Right lobe of liver (tissue), 6 donors: ENCODE results near the gene EIF3J. TPM values are rescaled to one million over a fixed set of nuclear protein-coding genes. Genes with fewer than 3 reads are reported as not detected.
"Not testable (repeated sequence)": the region's sequence is repeated elsewhere in the genome, so short reads cannot be mapped to it uniquely, and the experiment has no call there.

Experiments
- ATAC-seq, 4 donors: fragments of 200-7000 bp; cut with Tn5 transposase; one replicate each; pipeline ENCODE4 v1.9.1; 2020; ENCODE audit warnings: mild to moderate bottlenecking in 4 of 4, moderate library complexity in 4 of 4
- DNase-seq, 3 donors: peaks; one replicate each; pipeline ENCODE4 v3.0.0-alpha.2; 2020
- H3K27ac ChIP-seq, 3 donors: fragments of 200-600 bp; one replicate each; pipeline ENCODE4 v1.8.0; 2022
- H3K27me3 ChIP-seq, 2 donors: fragments of 200-600 bp; one replicate each; pipeline ENCODE4 v1.8.0; 2022
- H3K36me3 ChIP-seq, 4 donors: fragments of 200-600 bp; sonication (generic) in 1 of 4; one replicate each; pipeline versions ENCODE4 v1.5.1 to v1.8.0; 2017 to 2022; ENCODE audit warnings: control low read depth in 1 of 4
- H3K4me1 ChIP-seq, 4 donors: fragments of 200-600 bp; sonication (generic) in 1 of 4; one replicate each; pipeline versions ENCODE4 v1.5.1 to v1.8.0; 2017 to 2022; ENCODE audit warnings: control low read depth in 1 of 4
- H3K4me3 ChIP-seq, 3 donors: fragments of 200-600 bp; one replicate each; pipeline ENCODE4 v1.8.0; 2022
- H3K9me3 ChIP-seq, 4 donors: fragments of 200-600 bp; sonication (generic) in 1 of 4; one replicate each; pipeline versions ENCODE4 v1.5.1 to v1.8.0; 2017 to 2022; ENCODE audit warnings: control low read depth in 1 of 4
- CTCF ChIP-seq, 4 donors: fragments of 200-600 bp in 3 of 4; fragments of 450-650 bp in 1 of 4; IDR thresholded peaks; one replicate each; pipeline versions ENCODE4 v1.5.1 to v1.8.0; 2016 to 2022; ENCODE audit warnings: antibody characterized with exemption in 4 of 4, mild to moderate bottlenecking in 2 of 4
- POLR2A ChIP-seq: fragments of 450-650 bp; IDR thresholded peaks from one replicate; pipeline ENCODE4 v1.6.1; 2017; ENCODE audit warnings: antibody characterized with exemption, mild to moderate bottlenecking
- WGBS: methylation state at CpG from one replicate; pipeline ENCODE4 v1.1.6; 2018; ENCODE audit warnings: low coverage, low lambda C conversion rate; ENCODE audit not compliant: insufficient coverage; ENCODE audit errors: missing lambda C conversion rate; 5-methylcytosine and 5-hydroxymethylcytosine counted together
- intact Hi-C, 2 donors: fragments of 100-400 bp; cut with DNase I; formaldehyde crosslinking; loops; one replicate each; pipeline versions ENCODE4 v1.11.2 to v1.14.1; 2022
- total RNA-seq, 6 experiments: library from RNA; depleted of rRNA in 2 of 6; stranded (reverse); fragments of >200 nt in 2 of 6; fragmentation: NEBNext Ultra II Directional in 3 of 6; extraction: Animal tissue kit (Norgen Biotek cat#: 25700) in 3 of 6; gene quantifications; one replicate each; pipeline versions ENCODE4 v1.1.0 to v1.2.4, GENCODE V29; 2016 to 2023
- donor health status: DM: no; HTN: yes; CAD: no.
- donor health status: DM: no; HTN: no; CAD: no.
- donor health status: DM: no; HTN: no; CAD: no.
- donor health status: DM: no; HTN: yes; CAD: no.
- donor health status: DM: no; HTN: yes; CAD: no.

Gene EIF3J
- total RNA-seq, 6 experiments from 2014 or later = 30.1 to 59.8 (median 45.9) TPM

DNA sequence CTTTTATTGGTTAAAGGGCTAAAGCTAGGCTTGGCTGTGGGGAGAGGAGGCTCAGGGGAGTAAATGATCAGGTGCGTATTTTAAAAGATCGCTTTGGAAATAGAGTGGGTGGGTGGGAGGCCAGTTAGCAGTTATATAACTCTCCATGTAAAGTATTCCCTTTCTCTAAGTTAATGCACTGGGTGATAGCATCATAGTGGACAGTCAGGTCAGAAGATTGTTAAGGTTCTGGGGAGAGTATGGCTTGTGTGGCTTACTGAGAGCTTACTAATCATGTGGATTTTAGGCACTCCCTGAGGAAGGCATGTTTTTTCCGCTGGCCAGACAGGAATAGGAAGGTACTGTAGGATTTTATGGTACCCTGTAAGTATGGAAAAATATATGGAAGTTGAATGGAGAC is 6.3 kb upstream of the EIF3J start:
- H3K36me3 ChIP-seq = peaks cover 0 to 13% (median 0%) of the 10 kb centered on the region in 4 donors
- no peak overlapping the region for H3K27ac ChIP-seq
- DNase-seq (no peak), ATAC-seq (peak in 1 of 4 donors; percentile 10)
- H3K4me1 ChIP-seq = peaks cover 0 to 3% (median 0%) of the 10 kb centered on the region in 4 donors
- H3K9me3 ChIP-seq = no peaks in the 10 kb centered on the region
- TF ChIP-seq CTCF (IDR thresholded peaks at IDR 0.05) (no peak), POLR2A (no peak)
- whole genome bisulfite sequencing = 92% methylated on average over 3 of the region's 3 CpGs
- H3K4me3 ChIP-seq = no peak overlapping the region
- intact Hi-C loops = no loop called here
- no peaks in the 10 kb centered on the region for H3K27me3 ChIP-seq

DNA sequence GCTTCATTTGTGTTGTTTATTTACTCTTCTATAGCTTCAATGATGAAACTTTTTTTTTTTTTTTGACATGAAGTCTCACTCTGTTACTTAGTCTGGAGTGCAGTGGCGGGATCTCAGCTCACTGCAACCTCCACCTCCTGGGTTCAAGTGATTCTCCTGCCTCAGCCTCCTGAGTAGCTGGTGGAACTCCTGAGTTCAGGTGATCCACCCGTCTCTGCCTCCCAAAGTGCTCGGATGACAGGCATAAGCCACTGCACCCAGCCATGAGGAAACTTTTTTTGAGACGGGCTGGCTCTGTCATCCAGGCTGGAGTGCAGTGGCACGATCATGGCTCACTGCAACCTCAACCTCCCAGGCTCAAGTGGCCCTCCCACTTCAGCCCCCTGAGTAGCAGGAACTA is 4.7 kb upstream of the EIF3J start:
- 91% methylated on average over 4 of the region's 5 CpGs for WGBS
- ATAC-seq, H3K27ac ChIP-seq, H3K4me3 ChIP-seq, H3K4me1 ChIP-seq, DNase-seq, H3K9me3 ChIP-seq, intact Hi-C loops, H3K27me3 ChIP-seq, H3K36me3 ChIP-seq: not testable (repeated sequence)

DNA sequence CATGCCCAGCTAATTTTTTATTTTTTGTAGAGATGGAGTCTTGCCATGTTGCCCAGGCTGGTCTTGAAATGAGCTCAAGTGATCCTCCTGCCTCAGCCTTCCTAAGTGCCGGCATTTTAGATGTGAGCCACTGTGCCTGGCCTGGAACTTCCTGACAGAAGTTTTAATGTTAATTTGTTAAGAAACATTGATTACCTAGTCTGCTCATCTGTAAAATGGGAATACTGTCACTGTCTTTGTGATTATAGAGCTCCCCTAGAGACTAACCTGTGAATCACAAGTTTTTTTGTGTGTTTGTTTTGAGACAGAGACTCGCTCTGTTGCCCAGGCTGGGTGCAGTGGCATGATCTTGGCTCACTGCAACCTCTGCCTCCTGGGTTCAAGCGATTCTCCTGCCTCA is 4.3 kb upstream of the EIF3J start:
- WGBS = 80% methylated on average over 1 of the region's 3 CpGs
- Histone ChIP-seq H3K4me3 (no peak overlapping the region), H3K36me3 (no peaks in the 10 kb centered on the region), H3K27ac (no peak overlapping the region), H3K27me3 (no peaks in the 10 kb centered on the region), H3K9me3 (no peaks in the 10 kb centered on the region), H3K4me1 (peaks cover 0 to 6% (median 0%) of the 10 kb centered on the region in 4 donors)
- intact Hi-C loops = no loop called here
- TF ChIP-seq CTCF (IDR thresholded peaks at IDR 0.05) (peak in 1 of 4 donors; percentile 9), POLR2A (no peak)
- DNase-seq (no peak), ATAC-seq (no peak)

DNA sequence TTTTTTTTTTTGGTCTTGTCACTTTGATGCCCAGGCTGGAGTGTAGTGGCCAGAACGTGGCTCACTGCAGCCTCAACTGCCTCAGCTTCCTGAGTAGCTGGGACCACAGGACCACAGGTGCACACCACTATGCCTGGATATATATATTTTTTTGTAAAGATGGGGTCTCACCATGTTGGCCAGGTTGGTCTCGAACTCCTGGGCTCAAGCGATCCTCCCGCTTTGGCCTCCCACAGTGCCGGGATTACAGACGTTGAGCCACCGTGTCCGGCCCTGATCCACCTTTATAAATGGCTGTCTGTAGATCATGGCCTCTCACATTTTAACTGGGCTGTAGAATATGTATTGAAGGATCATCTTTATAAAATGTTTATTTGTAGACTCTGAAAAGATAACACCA is 1.9 kb upstream of the EIF3J start:
- no peak for TF ChIP-seq POLR2A
- H3K27ac ChIP-seq = no peak overlapping the region
- WGBS = 95% methylated on average over 8 of the region's 8 CpGs
- no peaks in the 10 kb centered on the region for H3K27me3 ChIP-seq
- intact Hi-C loops = no loop called here
- no peaks in the 10 kb centered on the region for H3K36me3 ChIP-seq
- H3K4me1 ChIP-seq = peaks cover 0 to 17% (median 4%) of the 10 kb centered on the region in 4 donors
- ATAC-seq (no peak), DNase-seq (peak in 1 of 3 donors; percentile 50)
- no peaks in the 10 kb centered on the region for H3K9me3 ChIP-seq
- H3K4me3 ChIP-seq = no peak overlapping the region

GRCh38 chr15:44535523-44536301 is 1.2 kb upstream of the EIF3J start:
- ATAC-seq (peak in 3 of 4 donors; percentile 0 to 3 (median 0)), DNase-seq (peak; percentile 31 to 49 (median 42))
- H3K4me1 ChIP-seq = peaks cover 0 to 17% (median 5%) of the 10 kb centered on the region in 4 donors
- peak overlapping the region; percentile 69 to 97 (median 88) for H3K4me3 ChIP-seq
- no peaks in the 10 kb centered on the region for H3K27me3 ChIP-seq
- peaks cover 0 to 3% (median 0%) of the 10 kb centered on the region in 4 donors for H3K36me3 ChIP-seq
- intact Hi-C loops = no loop called here
- H3K27ac ChIP-seq = peak overlapping the region; percentile 90 to 98 (median 93)
- TF ChIP-seq POLR2A (no peak), CTCF (IDR thresholded peaks at IDR 0.05) (no peak)
- WGBS = 59% methylated on average over 32 of the region's 36 CpGs
- H3K9me3 ChIP-seq = no peaks in the 10 kb centered on the region
